ENCODE measurements around the gene VSIG2.
A peak's percentile ranks its signal among the peaks of the same experiment; 100 is the strongest.

VSIG2 gene

DNA sequence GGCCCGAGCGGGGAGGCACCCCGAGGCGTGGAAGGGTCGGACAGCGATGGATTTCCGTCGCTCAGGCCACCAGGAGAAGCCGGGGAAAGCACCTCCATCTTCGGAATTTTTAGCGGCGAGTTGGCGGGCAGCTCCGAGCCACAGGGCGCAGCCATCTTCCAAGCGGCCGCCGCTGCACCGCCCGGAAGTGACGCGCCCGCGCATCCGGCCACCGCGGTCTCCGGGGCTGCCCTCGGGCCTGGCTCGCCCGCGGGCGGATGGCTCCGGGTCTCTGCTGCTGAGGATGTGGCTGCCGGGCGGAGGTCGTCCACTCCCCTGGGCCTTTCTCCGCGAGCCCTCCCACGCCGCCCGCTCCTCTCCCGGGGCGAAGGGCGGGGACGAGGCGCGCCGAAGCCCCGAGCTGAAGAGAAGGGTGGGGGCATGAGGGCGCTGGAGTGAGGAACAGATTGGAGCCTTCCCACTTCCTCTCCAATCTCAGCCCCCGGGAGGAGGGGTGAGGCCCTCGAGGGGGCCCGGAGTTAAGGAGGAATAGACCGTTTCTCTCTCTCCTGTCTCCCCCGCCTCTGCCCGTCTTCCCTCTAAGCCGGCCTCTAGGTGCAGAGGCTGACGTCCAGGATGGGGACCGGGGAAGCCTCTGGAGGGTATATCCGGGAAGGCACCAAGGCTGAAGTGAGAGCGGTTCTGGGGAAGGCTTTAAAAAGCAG, 48.3 kb upstream of the VSIG2 start, which contains the start of gene MSANTD2:
TSS of gene MSANTD2 (minus strand) at position 181 of the 704 bp plus-strand sequence. CDS start at position 155, 26 bp downstream.
- TF ChIP-seq RARB (CRISPR knock-in tag; IDR thresholded peaks at IDR 0.05) (no peak), ESRRG (CRISPR knock-in tag; IDR thresholded peaks at IDR 0.05) (no peak), ZNF8 (CRISPR knock-in tag; IDR thresholded peaks at IDR 0.05) (no peak), ISL1 (CRISPR knock-in tag; IDR thresholded peaks at IDR 0.05) (no peak), GLIS3 (CRISPR knock-in tag; IDR thresholded peaks at IDR 0.05) (no peak), ZFP3 (CRISPR knock-in tag; IDR thresholded peaks at IDR 0.05) (no peak), TOX (CRISPR knock-in tag; IDR thresholded peaks at IDR 0.05; ENCODE audit: borderline replicate concordance) (no peak), OSR1 (CRISPR knock-in tag; IDR thresholded peaks at IDR 0.05) (no peak), BACH2 (CRISPR knock-in tag; IDR thresholded peaks at IDR 0.05; ENCODE audit: borderline replicate concordance) (no peak), TCF4 (CRISPR knock-in tag; IDR thresholded peaks at IDR 0.05; ENCODE audit: borderline replicate concordance) (no peak), ZNF565 (CRISPR knock-in tag; conservative IDR thresholded peaks at IDR 0.05; ENCODE audit: low read depth) (no peak), ZC3H10 (CRISPR knock-in tag; IDR thresholded peaks at IDR 0.05) (peak; percentile 26; the same call in 1 of the 2 replicates), CSDC2 (CRISPR knock-in tag; IDR thresholded peaks at IDR 0.05) (no peak), PPARA (CRISPR knock-in tag; IDR thresholded peaks at IDR 0.05; ENCODE audit: borderline replicate concordance) (no peak), ZNF70 (CRISPR knock-in tag; IDR thresholded peaks at IDR 0.05) (peak; percentile 50; the same call in 1 of the 2 replicates), ZFP30 (CRISPR knock-in tag; IDR thresholded peaks at IDR 0.05) (no peak), ARNTL (CRISPR knock-in tag; IDR thresholded peaks at IDR 0.05; ENCODE audit: borderline replicate concordance, low read depth) (no peak), SNAI2 (CRISPR knock-in tag; IDR thresholded peaks at IDR 0.05) (0 out of 2 replicates have a peak, but pooled peaks have one; percentile 38)
- TF ChIP-seq, protein P1, sequence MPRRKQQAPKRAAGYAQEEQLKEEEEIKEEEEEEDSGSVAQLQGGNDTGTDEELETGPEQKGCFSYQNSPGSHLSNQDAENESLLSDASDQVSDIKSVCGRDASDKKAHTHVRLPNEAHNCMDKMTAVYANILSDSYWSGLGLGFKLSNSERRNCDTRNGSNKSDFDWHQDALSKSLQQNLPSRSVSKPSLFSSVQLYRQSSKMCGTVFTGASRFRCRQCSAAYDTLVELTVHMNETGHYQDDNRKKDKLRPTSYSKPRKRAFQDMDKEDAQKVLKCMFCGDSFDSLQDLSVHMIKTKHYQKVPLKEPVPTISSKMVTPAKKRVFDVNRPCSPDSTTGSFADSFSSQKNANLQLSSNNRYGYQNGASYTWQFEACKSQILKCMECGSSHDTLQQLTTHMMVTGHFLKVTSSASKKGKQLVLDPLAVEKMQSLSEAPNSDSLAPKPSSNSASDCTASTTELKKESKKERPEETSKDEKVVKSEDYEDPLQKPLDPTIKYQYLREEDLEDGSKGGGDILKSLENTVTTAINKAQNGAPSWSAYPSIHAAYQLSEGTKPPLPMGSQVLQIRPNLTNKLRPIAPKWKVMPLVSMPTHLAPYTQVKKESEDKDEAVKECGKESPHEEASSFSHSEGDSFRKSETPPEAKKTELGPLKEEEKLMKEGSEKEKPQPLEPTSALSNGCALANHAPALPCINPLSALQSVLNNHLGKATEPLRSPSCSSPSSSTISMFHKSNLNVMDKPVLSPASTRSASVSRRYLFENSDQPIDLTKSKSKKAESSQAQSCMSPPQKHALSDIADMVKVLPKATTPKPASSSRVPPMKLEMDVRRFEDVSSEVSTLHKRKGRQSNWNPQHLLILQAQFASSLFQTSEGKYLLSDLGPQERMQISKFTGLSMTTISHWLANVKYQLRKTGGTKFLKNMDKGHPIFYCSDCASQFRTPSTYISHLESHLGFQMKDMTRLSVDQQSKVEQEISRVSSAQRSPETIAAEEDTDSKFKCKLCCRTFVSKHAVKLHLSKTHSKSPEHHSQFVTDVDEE (CRISPR knock-in tag; IDR thresholded peaks at IDR 0.05) = peak; percentile 39; the same call in 1 of the 2 replicates
- TF ChIP-seq, protein P2, sequence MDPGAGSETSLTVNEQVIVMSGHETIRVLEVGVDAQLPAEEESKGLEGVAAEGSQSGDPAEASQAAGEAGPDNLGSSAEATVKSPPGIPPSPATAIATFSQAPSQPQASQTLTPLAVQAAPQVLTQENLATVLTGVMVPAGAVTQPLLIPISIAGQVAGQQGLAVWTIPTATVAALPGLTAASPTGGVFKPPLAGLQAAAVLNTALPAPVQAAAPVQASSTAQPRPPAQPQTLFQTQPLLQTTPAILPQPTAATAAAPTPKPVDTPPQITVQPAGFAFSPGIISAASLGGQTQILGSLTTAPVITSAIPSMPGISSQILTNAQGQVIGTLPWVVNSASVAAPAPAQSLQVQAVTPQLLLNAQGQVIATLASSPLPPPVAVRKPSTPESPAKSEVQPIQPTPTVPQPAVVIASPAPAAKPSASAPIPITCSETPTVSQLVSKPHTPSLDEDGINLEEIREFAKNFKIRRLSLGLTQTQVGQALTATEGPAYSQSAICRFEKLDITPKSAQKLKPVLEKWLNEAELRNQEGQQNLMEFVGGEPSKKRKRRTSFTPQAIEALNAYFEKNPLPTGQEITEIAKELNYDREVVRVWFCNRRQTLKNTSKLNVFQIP (CRISPR knock-in tag; IDR thresholded peaks at IDR 0.05; ENCODE audit: borderline replicate concordance, low read depth) = no peak
- TF ChIP-seq, protein P3, sequence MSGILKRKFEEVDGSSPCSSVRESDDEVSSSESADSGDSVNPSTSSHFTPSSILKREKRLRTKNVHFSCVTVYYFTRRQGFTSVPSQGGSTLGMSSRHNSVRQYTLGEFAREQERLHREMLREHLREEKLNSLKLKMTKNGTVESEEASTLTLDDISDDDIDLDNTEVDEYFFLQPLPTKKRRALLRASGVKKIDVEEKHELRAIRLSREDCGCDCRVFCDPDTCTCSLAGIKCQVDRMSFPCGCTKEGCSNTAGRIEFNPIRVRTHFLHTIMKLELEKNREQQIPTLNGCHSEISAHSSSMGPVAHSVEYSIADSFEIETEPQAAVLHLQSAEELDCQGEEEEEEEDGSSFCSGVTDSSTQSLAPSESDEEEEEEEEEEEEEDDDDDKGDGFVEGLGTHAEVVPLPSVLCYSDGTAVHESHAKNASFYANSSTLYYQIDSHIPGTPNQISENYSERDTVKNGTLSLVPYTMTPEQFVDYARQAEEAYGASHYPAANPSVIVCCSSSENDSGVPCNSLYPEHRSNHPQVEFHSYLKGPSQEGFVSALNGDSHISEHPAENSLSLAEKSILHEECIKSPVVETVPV (CRISPR knock-in tag; IDR thresholded peaks at IDR 0.05) = no peak
- TF ChIP-seq, protein P4, sequence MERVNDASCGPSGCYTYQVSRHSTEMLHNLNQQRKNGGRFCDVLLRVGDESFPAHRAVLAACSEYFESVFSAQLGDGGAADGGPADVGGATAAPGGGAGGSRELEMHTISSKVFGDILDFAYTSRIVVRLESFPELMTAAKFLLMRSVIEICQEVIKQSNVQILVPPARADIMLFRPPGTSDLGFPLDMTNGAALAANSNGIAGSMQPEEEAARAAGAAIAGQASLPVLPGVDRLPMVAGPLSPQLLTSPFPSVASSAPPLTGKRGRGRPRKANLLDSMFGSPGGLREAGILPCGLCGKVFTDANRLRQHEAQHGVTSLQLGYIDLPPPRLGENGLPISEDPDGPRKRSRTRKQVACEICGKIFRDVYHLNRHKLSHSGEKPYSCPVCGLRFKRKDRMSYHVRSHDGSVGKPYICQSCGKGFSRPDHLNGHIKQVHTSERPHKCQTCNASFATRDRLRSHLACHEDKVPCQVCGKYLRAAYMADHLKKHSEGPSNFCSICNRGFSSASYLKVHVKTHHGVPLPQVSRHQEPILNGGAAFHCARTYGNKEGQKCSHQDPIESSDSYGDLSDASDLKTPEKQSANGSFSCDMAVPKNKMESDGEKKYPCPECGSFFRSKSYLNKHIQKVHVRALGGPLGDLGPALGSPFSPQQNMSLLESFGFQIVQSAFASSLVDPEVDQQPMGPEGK (CRISPR knock-in tag; IDR thresholded peaks at IDR 0.05; ENCODE audit: borderline replicate concordance) = peak; percentile 35; the same call in 1 of the 2 replicates
- TF ChIP-seq, protein P5, sequence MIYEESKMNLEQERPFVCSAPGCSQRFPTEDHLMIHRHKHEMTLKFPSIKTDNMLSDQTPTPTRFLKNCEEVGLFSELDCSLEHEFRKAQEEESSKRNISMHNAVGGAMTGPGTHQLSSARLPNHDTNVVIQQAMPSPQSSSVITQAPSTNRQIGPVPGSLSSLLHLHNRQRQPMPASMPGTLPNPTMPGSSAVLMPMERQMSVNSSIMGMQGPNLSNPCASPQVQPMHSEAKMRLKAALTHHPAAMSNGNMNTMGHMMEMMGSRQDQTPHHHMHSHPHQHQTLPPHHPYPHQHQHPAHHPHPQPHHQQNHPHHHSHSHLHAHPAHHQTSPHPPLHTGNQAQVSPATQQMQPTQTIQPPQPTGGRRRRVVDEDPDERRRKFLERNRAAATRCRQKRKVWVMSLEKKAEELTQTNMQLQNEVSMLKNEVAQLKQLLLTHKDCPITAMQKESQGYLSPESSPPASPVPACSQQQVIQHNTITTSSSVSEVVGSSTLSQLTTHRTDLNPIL (CRISPR knock-in tag; IDR thresholded peaks at IDR 0.05; ENCODE audit: low read depth) = no peak

More for the DNA sequence above, 48.3 kb upstream of the VSIG2 start, which contains the start of gene MSANTD2:
- peak; percentile 94 for ATAC-seq
